ACC112 (cell line): Measurements from ENCODE around the gene DNAJA3.

Source experiments
- H2AFZ ChIP-seq: fragments of 200-600 bp; sonication (generic); one replicate; pipeline ENCODE4 v1.6.0; 2017; ENCODE audit warnings: antibody characterized with exemption, low read length; ENCODE audit not compliant: unreplicated experiment
- H3K27ac ChIP-seq: fragments of 200-600 bp; sonication (generic); 2 replicates; pipeline ENCODE4 v1.5.1; 2014; ENCODE audit warnings: low read depth, mild to moderate bottlenecking, antibody characterized with exemption, low read length, moderate library complexity
- H3K27me3 ChIP-seq: fragments of 200-600 bp; sonication (generic); 2 replicates; pipeline ENCODE4 v1.6.1; 2014; ENCODE audit warnings: mild to moderate bottlenecking, antibody characterized with exemption, low read length, moderate library complexity, mixed read lengths; ENCODE audit not compliant: insufficient read depth
- H3K36me3 ChIP-seq: fragments of 200-600 bp; sonication (generic); 2 replicates; pipeline ENCODE4 v1.6.1; 2016; ENCODE audit warnings: mild to moderate bottlenecking, antibody characterized with exemption, low read length, moderate library complexity, mixed read lengths; ENCODE audit not compliant: insufficient read depth
- H3K4me1 ChIP-seq: fragments of 200-600 bp; sonication (generic); one replicate; pipeline ENCODE4 v1.6.1; 2016; ENCODE audit warnings: low read length, mixed read lengths; ENCODE audit not compliant: insufficient read depth, unreplicated experiment, control insufficient read depth
- H3K4me3 ChIP-seq: fragments of 200-600 bp; sonication (generic); 2 replicates; pipeline ENCODE4 v1.5.1; 2014; ENCODE audit warnings: mild to moderate bottlenecking, low read depth, low read length
- H3K79me2 ChIP-seq: fragments of 200-600 bp; sonication (generic); one replicate; pipeline ENCODE4 v1.6.0; 2016; ENCODE audit warnings: low read length; ENCODE audit not compliant: control insufficient read depth, unreplicated experiment, insufficient read depth

The DNAJA3 gene

DNA sequence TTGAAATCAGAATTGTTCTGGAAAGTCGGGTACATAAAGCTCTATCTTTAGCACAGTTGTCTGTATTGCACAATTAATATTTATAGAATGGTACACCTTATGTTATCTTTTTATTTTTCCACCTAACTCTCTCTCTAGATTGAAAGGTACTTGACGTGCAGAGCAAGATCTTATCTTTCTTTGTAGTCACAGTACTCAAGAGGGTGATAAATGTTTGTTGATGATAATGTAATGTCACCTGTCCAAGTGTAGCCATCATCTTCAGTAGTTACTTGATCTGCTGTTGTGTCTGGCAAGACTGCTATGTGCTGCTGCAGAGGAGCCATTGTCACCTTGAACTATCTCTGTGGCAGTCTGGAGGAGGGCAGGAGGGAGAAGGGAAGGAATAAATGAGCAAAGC is 55.9 kb downstream of the DNAJA3 start:
- H3K27me3 ChIP-seq = no peaks in the 10 kb centered on the region

DNA sequence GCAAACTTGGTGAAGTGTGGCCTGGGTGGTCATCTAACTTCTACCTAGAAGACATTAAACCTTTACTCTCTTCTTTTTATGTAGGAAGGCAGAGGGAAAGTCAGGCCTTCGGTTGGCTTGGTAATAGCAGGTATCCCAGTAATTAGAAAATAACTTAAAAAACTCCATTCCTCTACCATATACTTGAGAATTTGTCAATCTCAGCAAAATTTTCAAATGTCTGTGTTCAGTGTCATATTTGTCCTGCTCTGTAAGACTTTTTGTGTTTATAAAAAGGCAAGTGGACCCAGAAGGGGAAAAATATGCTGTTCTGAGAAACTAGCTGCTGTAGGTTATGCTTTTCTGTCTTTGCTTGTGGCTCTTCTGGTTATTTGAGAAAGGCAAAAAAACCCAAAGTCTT is 56.3 kb downstream of the DNAJA3 start:
- Histone ChIP-seq H3K36me3 (0 out of 2 replicates have a peak, but pooled peaks cover 2% of the 10 kb centered on the region), H3K79me2 (peaks cover 65% of the 10 kb centered on the region), H3K27me3 (no peaks in the 10 kb centered on the region), H3K4me1 (peaks cover 22% of the 10 kb centered on the region), H2AFZ (no peak overlapping the region), H3K4me3 (no peak overlapping the region), H3K27ac (no peak overlapping the region)

More for the DNA sequence above, 55.9 kb downstream of the DNAJA3 start:
- H3K27ac ChIP-seq = no peak overlapping the region
- H2AFZ ChIP-seq = no peak overlapping the region
- 0 out of 2 replicates have a peak, but pooled peaks cover 2% of the 10 kb centered on the region for H3K36me3 ChIP-seq
- no peak overlapping the region for H3K4me3 ChIP-seq
- H3K4me1 ChIP-seq = peaks cover 22% of the 10 kb centered on the region
- H3K79me2 ChIP-seq = peaks cover 69% of the 10 kb centered on the region

DNA sequence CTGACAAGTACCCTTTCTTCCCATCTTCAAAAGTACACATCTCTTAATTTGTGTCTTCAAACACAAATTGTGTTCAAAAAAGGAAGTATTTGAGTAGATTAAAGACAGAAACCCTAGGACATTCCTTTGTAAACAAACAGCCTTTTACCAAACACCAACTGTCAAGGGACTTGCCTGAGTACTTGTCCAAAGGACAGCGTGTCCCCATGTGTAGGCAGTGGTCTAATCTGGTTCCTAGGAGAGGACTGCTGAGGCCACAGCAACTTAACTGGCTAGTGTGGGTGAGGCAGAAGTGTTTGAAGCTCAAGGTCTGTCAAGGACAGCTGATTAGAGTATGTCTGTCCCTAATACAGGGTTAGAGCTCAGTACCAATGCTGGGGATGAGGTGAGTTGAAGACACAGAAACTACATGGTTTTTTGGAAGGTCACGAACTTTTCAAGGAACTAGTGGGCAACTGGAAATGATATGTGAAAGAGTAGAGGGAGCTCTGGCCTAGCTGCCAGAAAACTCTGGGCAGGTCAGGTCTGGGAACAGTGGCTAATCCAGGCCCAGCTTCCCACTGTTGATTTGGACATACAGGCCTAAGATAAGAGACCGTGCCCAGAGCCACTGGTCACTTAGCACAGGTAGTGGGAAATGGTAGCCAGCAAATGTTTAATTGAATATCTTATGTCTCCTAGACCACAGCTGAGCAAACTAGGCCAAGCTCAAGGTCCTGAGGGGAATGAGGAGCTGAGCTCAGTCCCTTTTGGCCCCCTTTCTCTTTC is 60.6 kb downstream of the DNAJA3 start:
- Histone ChIP-seq H3K4me1 (peaks cover 34% of the 10 kb centered on the region), H3K79me2 (peaks cover 46% of the 10 kb centered on the region), H3K27me3 (no peaks in the 10 kb centered on the region), H3K4me3 (no peak overlapping the region), H2AFZ (no peak overlapping the region), H3K27ac (peak overlapping the region; percentile 29), H3K36me3 (0 out of 2 replicates have a peak, but pooled peaks cover 2% of the 10 kb centered on the region)

- Histone ChIP-seq H2AFZ (no peak overlapping the region), H3K27ac (peak overlapping the region; percentile 62), H3K27me3 (no peaks in the 10 kb centered on the region), H3K36me3 (no peaks in the 10 kb centered on the region), H3K79me2 (peaks cover 40% of the 10 kb centered on the region), H3K4me3 (no peak overlapping the region), H3K4me1 (peaks cover 34% of the 10 kb centered on the region)
Measured at GRCh38 chr16:4487955-4488498, 62.4 kb downstream of the DNAJA3 start.

DNA sequence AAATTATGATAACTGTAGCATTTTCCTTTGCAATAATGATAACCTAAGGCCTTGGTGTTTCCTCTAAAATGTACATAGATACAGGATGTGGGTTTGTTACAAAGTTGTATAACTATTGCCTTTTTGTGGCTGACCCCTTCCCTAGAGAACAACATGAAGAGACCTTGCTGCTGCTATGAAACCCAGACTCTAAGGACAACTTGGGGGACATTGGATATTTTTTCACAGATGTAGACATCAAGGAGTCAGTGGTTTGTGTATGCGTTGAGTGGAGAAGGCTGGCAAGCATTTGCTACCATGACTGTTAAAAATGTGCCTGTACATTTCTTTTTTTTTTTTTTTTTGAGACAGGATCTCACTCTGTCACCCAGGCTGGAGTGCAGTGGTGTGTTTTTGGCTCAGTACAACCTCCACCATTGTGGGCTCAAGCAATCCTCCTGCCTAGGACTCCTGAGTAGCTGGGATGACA is 62.9 kb downstream of the DNAJA3 start:
- Histone ChIP-seq H3K27me3 (no peaks in the 10 kb centered on the region), H2AFZ (no peak overlapping the region), H3K4me3 (no peak overlapping the region), H3K4me1 (peaks cover 34% of the 10 kb centered on the region), H3K27ac (peak overlapping the region; percentile 62), H3K36me3 (no peaks in the 10 kb centered on the region), H3K79me2 (peaks cover 41% of the 10 kb centered on the region)

DNA sequence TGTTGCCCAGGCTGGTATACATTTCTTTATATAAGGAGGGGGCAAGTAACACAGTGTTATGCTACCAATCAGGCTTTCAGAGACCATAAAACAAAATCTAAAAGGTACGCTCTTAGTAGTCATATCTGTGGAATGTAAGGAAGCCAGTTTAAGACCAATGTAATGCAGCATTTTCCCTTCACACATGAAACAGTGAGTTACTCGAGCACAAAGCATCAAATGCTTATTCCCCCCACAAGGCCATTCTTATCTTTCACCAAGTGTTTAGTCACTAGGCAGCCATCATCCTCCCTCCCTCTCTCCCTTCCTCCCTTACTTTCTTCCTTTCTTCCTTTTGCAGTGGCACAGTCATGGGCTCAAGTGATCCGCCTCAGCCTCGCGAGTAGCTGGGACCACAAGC is 63.4 kb downstream of the DNAJA3 start:
- H2AFZ ChIP-seq = no peak overlapping the region
- peaks cover 42% of the 10 kb centered on the region for H3K79me2 ChIP-seq
- H3K4me1 ChIP-seq = peaks cover 34% of the 10 kb centered on the region
- H3K4me3 ChIP-seq = no peak overlapping the region
- H3K36me3 ChIP-seq = no peaks in the 10 kb centered on the region
- H3K27me3 ChIP-seq = no peaks in the 10 kb centered on the region
- peak overlapping the region; percentile 62 for H3K27ac ChIP-seq

DNA sequence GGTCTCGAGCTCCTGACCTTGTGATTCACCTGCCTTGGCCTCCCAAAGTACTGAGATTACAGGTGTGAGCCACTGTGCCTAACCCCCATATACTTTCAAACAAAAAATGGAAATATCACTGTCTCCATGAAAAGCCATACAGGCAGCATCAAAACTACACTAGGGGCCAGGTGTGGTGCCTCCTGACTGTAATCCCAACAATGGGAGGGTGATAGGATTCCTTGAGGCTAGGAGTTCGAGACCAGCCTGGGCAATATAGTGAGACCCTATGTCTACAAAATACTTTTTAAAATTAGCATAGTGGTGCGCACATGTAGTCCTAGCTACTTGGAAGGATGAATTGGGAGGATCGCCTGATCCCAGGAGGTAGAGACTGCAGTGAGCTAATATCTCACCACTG is 66.2 kb downstream of the DNAJA3 start:
- no peak overlapping the region for H3K27ac ChIP-seq

DNA sequence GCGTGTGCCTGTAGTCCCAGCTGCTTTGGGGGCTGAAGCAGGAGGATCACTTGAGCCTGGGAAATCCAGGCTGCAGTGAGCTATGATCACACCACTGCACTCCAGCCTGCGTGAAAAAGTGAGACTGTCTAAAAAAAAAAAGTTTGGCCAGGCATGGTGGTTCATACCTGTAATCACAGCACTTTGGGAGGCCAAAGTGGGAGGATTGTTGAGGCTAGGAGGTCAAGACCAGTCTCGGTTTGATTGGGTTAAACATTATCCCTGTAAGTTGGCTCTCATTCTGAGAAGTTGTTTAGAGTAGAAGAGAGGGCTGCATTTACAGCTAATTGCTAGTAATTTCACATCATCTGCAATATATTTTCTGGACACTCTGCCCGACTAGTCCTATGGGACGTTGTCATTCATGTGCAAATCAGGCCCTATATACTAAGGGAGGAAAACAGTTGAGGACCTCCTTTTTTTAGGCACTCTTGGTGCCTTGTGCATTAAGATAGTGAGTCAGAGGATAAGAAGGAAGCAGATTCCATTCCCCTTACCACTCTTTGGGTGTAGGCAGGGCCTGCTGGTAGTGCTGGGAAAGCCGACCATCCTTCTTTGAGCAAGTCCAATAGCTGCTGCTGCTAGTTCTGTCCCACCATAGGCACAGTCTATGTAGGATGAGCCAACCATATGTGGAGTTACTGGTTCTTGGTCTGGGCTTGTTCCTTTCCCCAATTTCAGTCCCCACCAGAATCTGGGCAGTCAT is 69.2 kb downstream of the DNAJA3 start:
- no peaks in the 10 kb centered on the region for H3K27me3 ChIP-seq
- peak overlapping the region; percentile 77 for H3K27ac ChIP-seq
- H3K36me3 ChIP-seq = no peaks in the 10 kb centered on the region
- no peak overlapping the region for H2AFZ ChIP-seq
- no peak overlapping the region; the same call in 1 of the 2 replicates for H3K4me3 ChIP-seq
- peaks cover 65% of the 10 kb centered on the region for H3K79me2 ChIP-seq
- peaks cover 39% of the 10 kb centered on the region for H3K4me1 ChIP-seq

More for the DNA sequence above, 66.2 kb downstream of the DNAJA3 start:
- Histone ChIP-seq H2AFZ (no peak overlapping the region), H3K79me2 (peaks cover 43% of the 10 kb centered on the region), H3K27me3 (no peaks in the 10 kb centered on the region), H3K4me3 (no peak overlapping the region), H3K4me1 (peaks cover 50% of the 10 kb centered on the region), H3K36me3 (no peaks in the 10 kb centered on the region)

DNA sequence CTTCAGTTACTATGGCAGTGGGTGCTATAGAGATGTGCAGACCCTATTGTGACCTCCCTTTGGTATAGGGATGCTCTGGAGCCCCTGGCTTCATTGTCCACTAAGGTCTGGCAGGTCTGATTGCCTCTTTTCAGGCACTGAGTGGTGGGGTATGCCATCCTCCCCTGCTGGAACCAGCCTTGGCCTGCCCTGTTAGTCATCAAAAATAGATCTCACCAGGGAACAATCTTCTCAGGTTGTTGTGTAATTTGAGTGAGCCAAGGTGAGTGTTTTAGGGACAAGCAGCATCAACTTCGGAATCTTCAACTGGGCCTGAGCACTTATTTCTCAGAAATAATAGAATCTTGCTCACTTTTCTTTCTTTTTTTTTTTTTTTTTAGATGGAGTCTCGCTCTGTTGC is 70.1 kb downstream of the DNAJA3 start:
- Histone ChIP-seq H3K36me3 (no peaks in the 10 kb centered on the region), H3K27ac (peak overlapping the region; percentile 77), H3K79me2 (peaks cover 58% of the 10 kb centered on the region), H3K4me3 (no peak overlapping the region; the same call in 1 of the 2 replicates), H3K4me1 (peaks cover 44% of the 10 kb centered on the region), H3K27me3 (no peaks in the 10 kb centered on the region), H2AFZ (no peak overlapping the region)

GRCh38 chr16:4496305-4496704 is 70.6 kb downstream of the DNAJA3 start:
- Histone ChIP-seq H3K79me2 (peaks cover 53% of the 10 kb centered on the region), H3K4me1 (peaks cover 48% of the 10 kb centered on the region), H3K36me3 (no peaks in the 10 kb centered on the region), H3K27ac (peak overlapping the region; percentile 77), H3K4me3 (no peak overlapping the region), H3K27me3 (no peaks in the 10 kb centered on the region), H2AFZ (no peak overlapping the region)
